ENCODE data around the gene STARD8.

The STARD8 gene

GRCh38 chrX:68659786-68660185 lies 12.3 kb downstream of the STARD8 start:
- no peak for DNase-seq (ENCODE audit: low read depth)
- no peak for TF ChIP-seq CTCF (IDR thresholded peaks at IDR 0.05; ENCODE audit: low read depth, low read length, missing control alignments)
- H3K4me3 ChIP-seq (ENCODE audit: low read depth, low read length), result no peak overlapping the region

GRCh38 chrX:68660746-68661145 lies 13.3 kb downstream of the STARD8 start:
- DNase-seq (ENCODE audit: low read depth), result no peak
- TF ChIP-seq CTCF (IDR thresholded peaks at IDR 0.05; ENCODE audit: low read depth, low read length, missing control alignments), result no peak

GRCh38 chrX:68665502-68665901 lies 18.0 kb downstream of the STARD8 start:
- no peak overlapping the region for H3K4me3 ChIP-seq (ENCODE audit: low read depth, low read length)
- no peak for DNase-seq (ENCODE audit: low read depth)
- no peak for TF ChIP-seq CTCF (IDR thresholded peaks at IDR 0.05; ENCODE audit: low read depth, low read length, missing control alignments)

More at GRCh38 chrX:68660746-68661145, 13.3 kb downstream of the STARD8 start:
- H3K4me3 ChIP-seq (ENCODE audit: low read depth, low read length), result no peak overlapping the region

- no peak for TF ChIP-seq CTCF (IDR thresholded peaks at IDR 0.05; ENCODE audit: low read depth, low read length, missing control alignments)
- no peak overlapping the region for H3K4me3 ChIP-seq (ENCODE audit: low read depth, low read length)
- DNase-seq (ENCODE audit: low read depth), result no peak
These were observed 19.1 kb downstream of the STARD8 start for GRCh38 chrX:68666580-68666979.

- TF ChIP-seq CTCF (IDR thresholded peaks at IDR 0.05; ENCODE audit: low read depth, low read length, missing control alignments), result no peak
- H3K4me3 ChIP-seq (ENCODE audit: low read depth, low read length), result no peak overlapping the region
- no peak for DNase-seq (ENCODE audit: low read depth)
These were observed 21.8 kb downstream of the STARD8 start for GRCh38 chrX:68669094-68669860.

GRCh38 chrX:68669871-68670270 lies 22.4 kb downstream of the STARD8 start:
- TF ChIP-seq CTCF (IDR thresholded peaks at IDR 0.05; ENCODE audit: low read depth, low read length, missing control alignments), result no peak
- DNase-seq (ENCODE audit: low read depth), result no peak
- no peak overlapping the region for H3K4me3 ChIP-seq (ENCODE audit: low read depth, low read length)

GRCh38 chrX:68671221-68671620 lies 23.8 kb downstream of the STARD8 start:
- no peak overlapping the region for H3K4me3 ChIP-seq (ENCODE audit: low read depth, low read length)
- TF ChIP-seq CTCF (IDR thresholded peaks at IDR 0.05; ENCODE audit: low read depth, low read length, missing control alignments), result no peak
- DNase-seq (ENCODE audit: low read depth), result no peak

All from GM12864 (cell line).